Measurements from ENCODE around the gene PRKCE. TPM values are rescaled to one million over a fixed set of nuclear protein-coding genes. Genes with fewer than 3 reads are reported as not detected.
"Not testable (repeated sequence)": the region's sequence is repeated elsewhere in the genome, so short reads cannot be mapped to it uniquely, and the experiment has no call there.

Gene PRKCE
- total and polyA plus RNA-seq, 2 donors (not counting 1 experiment from before 2014, with no cell fraction given) = 23.6 to 271 TPM

DNA sequence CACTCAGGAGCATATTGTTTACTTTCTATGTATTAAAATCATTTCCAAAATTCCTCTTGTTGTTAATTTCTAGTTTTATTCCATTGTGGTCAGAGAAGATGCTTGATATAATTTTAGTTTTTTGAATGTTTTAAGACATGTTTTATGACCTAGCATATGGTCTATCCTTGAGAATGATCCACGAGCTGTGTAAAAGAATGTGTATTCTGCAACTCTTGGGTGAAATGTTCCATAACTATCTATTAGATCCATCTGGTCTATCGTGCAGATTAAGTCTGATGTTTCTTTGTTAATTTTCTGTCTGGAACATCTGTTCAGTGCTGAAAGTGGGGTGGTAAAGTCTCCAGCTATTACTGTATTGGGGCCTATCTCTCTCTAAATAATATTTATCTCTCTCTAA, 562.4 kb downstream of the PRKCE start:
- Histone ChIP-seq H3K27ac (ENCODE audit: low read length in 2 of 2) (no peak overlapping the region), H3K9me3 (ENCODE audit: control extremely low read depth in 1 of 3, control insufficient read depth in 2 of 3, insufficient read depth in 1 of 3, low read length in 2 of 3) (peaks cover 4 to 19% (median 19%) of the 10 kb centered on the region in 3 donors), H2AFZ (ENCODE audit: insufficient read depth, low read depth, low read length, poor library complexity, severe bottlenecking) (no peak overlapping the region), H3K4me2 (replicated peaks; ENCODE audit: low read depth, low read length, poor library complexity, severe bottlenecking) (no peak overlapping the region), H3K4me3 (ENCODE audit: control extremely low read depth in 1 of 5, extremely low read depth in 1 of 5, insufficient read depth in 1 of 5, low read depth in 2 of 5, low read length in 4 of 5) (no peak overlapping the region), H3K27me3 (replicated peaks in 1 of 4; ENCODE audit: control extremely low read depth in 1 of 4, control insufficient read depth in 3 of 4, insufficient read depth in 4 of 4, low read length in 3 of 4) (peaks cover 0 to 13% (median 1%) of the 10 kb centered on the region in 4 experiments), H3K4me1 (ENCODE audit: control insufficient read depth in 2 of 2, insufficient read depth in 2 of 2, low read length in 2 of 2) (no peaks in the 10 kb centered on the region), H3K36me3 (replicated peaks in 1 of 2; ENCODE audit: control extremely low read depth in 1 of 2, control insufficient read depth in 1 of 2, extremely low read depth in 1 of 2, insufficient read depth in 2 of 2, low read length in 1 of 2) (no peaks in the 10 kb centered on the region), H3K9ac (ENCODE audit: low read length) (no peak overlapping the region), H3K79me2 (ENCODE audit: control insufficient read depth, insufficient read depth, low read length) (no peaks in the 10 kb centered on the region), H4K20me1 (ENCODE audit: control insufficient read depth, insufficient read depth, low read length, poor library complexity, severe bottlenecking) (no peaks in the 10 kb centered on the region)
- no peaks in the 10 kb centered on the region for H3K4me1 Mint-ChIP-seq
- H3K9me3 Mint-ChIP-seq (ENCODE audit: insufficient read depth) = peaks cover 19% of the 10 kb centered on the region
- intact Hi-C loops (cut with micrococcal nuclease) = no loop called here
- DNase-seq = no peak
- no peak overlapping the region for H3K27ac Mint-ChIP-seq
- POLR2A ChIA-PET = no interaction called here
- H3K4me3 Mint-ChIP-seq = no peak overlapping the region
- WGBS (ENCODE audit: insufficient coverage) = no CpG with 5 or more reads among the region's 2 CpGs
- H3K27me3 Mint-ChIP-seq = peaks cover 23% of the 10 kb centered on the region
- no peak for ATAC-seq (ENCODE audit: low read depth)
- CTCF ChIA-PET = no interaction called here
- no peak for TF ChIP-seq EZH2 (IDR thresholded peaks at IDR 0.05; ENCODE audit: borderline replicate concordance, insufficient read depth, low read depth, low read length, poor library complexity, severe bottlenecking)
- TF ChIP-seq, protein P1, sequence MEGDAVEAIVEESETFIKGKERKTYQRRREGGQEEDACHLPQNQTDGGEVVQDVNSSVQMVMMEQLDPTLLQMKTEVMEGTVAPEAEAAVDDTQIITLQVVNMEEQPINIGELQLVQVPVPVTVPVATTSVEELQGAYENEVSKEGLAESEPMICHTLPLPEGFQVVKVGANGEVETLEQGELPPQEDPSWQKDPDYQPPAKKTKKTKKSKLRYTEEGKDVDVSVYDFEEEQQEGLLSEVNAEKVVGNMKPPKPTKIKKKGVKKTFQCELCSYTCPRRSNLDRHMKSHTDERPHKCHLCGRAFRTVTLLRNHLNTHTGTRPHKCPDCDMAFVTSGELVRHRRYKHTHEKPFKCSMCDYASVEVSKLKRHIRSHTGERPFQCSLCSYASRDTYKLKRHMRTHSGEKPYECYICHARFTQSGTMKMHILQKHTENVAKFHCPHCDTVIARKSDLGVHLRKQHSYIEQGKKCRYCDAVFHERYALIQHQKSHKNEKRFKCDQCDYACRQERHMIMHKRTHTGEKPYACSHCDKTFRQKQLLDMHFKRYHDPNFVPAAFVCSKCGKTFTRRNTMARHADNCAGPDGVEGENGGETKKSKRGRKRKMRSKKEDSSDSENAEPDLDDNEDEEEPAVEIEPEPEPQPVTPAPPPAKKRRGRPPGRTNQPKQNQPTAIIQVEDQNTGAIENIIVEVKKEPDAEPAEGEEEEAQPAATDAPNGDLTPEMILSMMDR (IDR thresholded peaks at IDR 0.05) = no peak

DNA sequence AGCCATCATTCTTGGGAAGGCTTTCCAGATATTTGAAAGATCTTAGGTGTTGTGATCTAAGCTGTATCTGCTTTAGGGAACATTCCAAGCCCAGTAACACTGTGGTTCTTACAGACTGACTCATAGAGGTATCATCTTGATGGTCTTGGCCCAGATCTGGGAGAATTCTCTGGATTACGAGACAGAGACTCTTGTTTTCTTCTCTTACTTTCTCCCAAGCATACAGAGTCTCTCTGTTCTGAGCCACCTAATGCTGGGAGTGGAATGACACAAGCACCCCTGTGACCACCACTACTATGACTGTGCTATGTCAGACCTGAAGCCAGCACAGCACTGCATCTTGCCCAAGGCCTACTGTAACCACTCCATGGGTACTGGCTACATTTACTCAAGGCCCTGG, 564.7 kb downstream of the PRKCE start:
- intact Hi-C loops (cut with micrococcal nuclease) = no loop called here
- Mint-ChIP-seq H3K4me3 (no peak overlapping the region), H3K4me1 (no peaks in the 10 kb centered on the region), H3K9me3 (ENCODE audit: insufficient read depth) (peaks cover 13% of the 10 kb centered on the region), H3K27me3 (peaks cover 41% of the 10 kb centered on the region), H3K27ac (no peak overlapping the region)
- Histone ChIP-seq H3K9ac (ENCODE audit: low read length) (no peak overlapping the region), H3K36me3 (replicated peaks in 1 of 2; ENCODE audit: control extremely low read depth in 1 of 2, control insufficient read depth in 1 of 2, extremely low read depth in 1 of 2, insufficient read depth in 2 of 2, low read length in 1 of 2) (no peaks in the 10 kb centered on the region), H3K4me3 (ENCODE audit: control extremely low read depth in 1 of 5, extremely low read depth in 1 of 5, insufficient read depth in 1 of 5, low read depth in 2 of 5, low read length in 4 of 5) (no peak overlapping the region), H3K4me2 (replicated peaks; ENCODE audit: low read depth, low read length, poor library complexity, severe bottlenecking) (no peak overlapping the region), H4K20me1 (ENCODE audit: control insufficient read depth, insufficient read depth, low read length, poor library complexity, severe bottlenecking) (no peaks in the 10 kb centered on the region), H3K9me3 (ENCODE audit: control extremely low read depth in 1 of 3, control insufficient read depth in 2 of 3, insufficient read depth in 1 of 3, low read length in 2 of 3) (peaks cover 0 to 19% (median 19%) of the 10 kb centered on the region in 3 donors), H3K4me1 (ENCODE audit: control insufficient read depth in 2 of 2, insufficient read depth in 2 of 2, low read length in 2 of 2) (no peaks in the 10 kb centered on the region), H2AFZ (ENCODE audit: insufficient read depth, low read depth, low read length, poor library complexity, severe bottlenecking) (no peak overlapping the region), H3K27me3 (replicated peaks in 1 of 4; ENCODE audit: control extremely low read depth in 1 of 4, control insufficient read depth in 3 of 4, insufficient read depth in 4 of 4, low read length in 3 of 4) (peaks cover 0 to 16% (median 6%) of the 10 kb centered on the region in 4 experiments), H3K79me2 (ENCODE audit: control insufficient read depth, insufficient read depth, low read length) (no peaks in the 10 kb centered on the region), H3K27ac (ENCODE audit: low read length in 2 of 2) (no peak overlapping the region)
- WGBS (ENCODE audit: insufficient coverage) = no CpG with 5 or more reads among the region's 1 CpG
- ATAC-seq (ENCODE audit: low read depth) = no peak
- no peak for TF ChIP-seq EZH2 (IDR thresholded peaks at IDR 0.05; ENCODE audit: borderline replicate concordance, insufficient read depth, low read depth, low read length, poor library complexity, severe bottlenecking)
- TF ChIP-seq, protein P1 (IDR thresholded peaks at IDR 0.05) = no peak
- CTCF ChIA-PET = no interaction called here
- no peak for DNase-seq
- POLR2A ChIA-PET = no interaction called here

DNA sequence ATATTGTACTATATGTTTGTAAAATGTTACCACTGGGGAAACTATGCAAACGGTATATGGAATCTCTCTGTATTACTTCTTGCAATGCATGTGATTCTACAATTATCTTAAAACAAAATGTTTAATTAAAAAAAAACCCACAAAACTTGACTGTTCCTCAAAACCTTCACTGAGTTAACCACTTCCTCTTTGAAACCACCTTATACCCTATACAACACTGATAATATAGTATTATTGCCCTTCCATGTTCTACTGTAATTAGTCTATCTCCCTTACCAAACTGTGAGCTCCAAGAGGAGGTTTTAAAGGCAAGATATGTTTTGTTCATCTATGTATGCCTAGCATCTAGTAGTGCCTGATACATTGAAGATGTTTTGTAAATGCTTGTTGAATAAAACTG, 572.0 kb downstream of the PRKCE start:
- peaks cover 48% of the 10 kb centered on the region for H3K27me3 Mint-ChIP-seq
- H3K9me3 ChIP-seq (ENCODE audit: control extremely low read depth in 1 of 3, control insufficient read depth in 2 of 3, insufficient read depth in 1 of 3, low read length in 2 of 3); DNase-seq; H2AFZ ChIP-seq (ENCODE audit: insufficient read depth, low read depth, low read length, poor library complexity, severe bottlenecking); H3K9ac ChIP-seq (ENCODE audit: low read length); H3K4me3 ChIP-seq (ENCODE audit: control extremely low read depth in 1 of 5, extremely low read depth in 1 of 5, insufficient read depth in 1 of 5, low read depth in 2 of 5, low read length in 4 of 5); H3K36me3 ChIP-seq (replicated peaks in 1 of 2; ENCODE audit: control extremely low read depth in 1 of 2, control insufficient read depth in 1 of 2, extremely low read depth in 1 of 2, insufficient read depth in 2 of 2, low read length in 1 of 2); H3K9me3 Mint-ChIP-seq (ENCODE audit: insufficient read depth); H3K4me2 ChIP-seq (replicated peaks; ENCODE audit: low read depth, low read length, poor library complexity, severe bottlenecking); POLR2A ChIA-PET; H3K4me1 Mint-ChIP-seq; H3K27ac ChIP-seq (ENCODE audit: low read length in 2 of 2); H3K27ac Mint-ChIP-seq; H3K4me3 Mint-ChIP-seq; intact Hi-C loops (cut with micrococcal nuclease); H3K79me2 ChIP-seq (ENCODE audit: control insufficient read depth, insufficient read depth, low read length); ATAC-seq (ENCODE audit: low read depth); H4K20me1 ChIP-seq (ENCODE audit: control insufficient read depth, insufficient read depth, low read length, poor library complexity, severe bottlenecking); H3K4me1 ChIP-seq (ENCODE audit: control insufficient read depth in 2 of 2, insufficient read depth in 2 of 2, low read length in 2 of 2): not testable (repeated sequence)
- CTCF ChIA-PET = interaction anchor here (0.7 kb wide), 1 partner anchor 624 kb away, joined by 3 read pairs; no protein-coding TSS in a partner anchor
- H3K27me3 ChIP-seq (replicated peaks in 1 of 4; ENCODE audit: control extremely low read depth in 1 of 4, control insufficient read depth in 3 of 4, insufficient read depth in 4 of 4, low read length in 3 of 4) = peaks cover 0 to 10% (median 6%) of the 10 kb centered on the region in 4 experiments
- no CpG with 5 or more reads among the region's 1 CpG for WGBS (ENCODE audit: insufficient coverage)
